ENCODE data around the gene MYB.

The MYB gene

GRCh38 chr6:135165031-135165430 lies 16.1 kb upstream of the MYB start:
- no peak for DNase-seq

GRCh38 chr6:135166515-135166914 lies 14.6 kb upstream of the MYB start:
- DNase-seq: no peak

- no peak for DNase-seq
Measured at GRCh38 chr6:135167617-135168016, 13.5 kb upstream of the MYB start.

- no peak for DNase-seq
Measured at GRCh38 chr6:135168766-135169165, 12.3 kb upstream of the MYB start.

- DNase-seq: no peak
Measured at GRCh38 chr6:135170238-135170637, 10.9 kb upstream of the MYB start.

- no peak for DNase-seq
Measured at GRCh38 chr6:135170849-135171248, 10.3 kb upstream of the MYB start.

GRCh38 chr6:135173242-135173988 lies 7.7 kb upstream of the MYB start:
- no peak for DNase-seq

- DNase-seq: no peak
Measured at GRCh38 chr6:135173989-135174484, 7.1 kb upstream of the MYB start.

- no peak for DNase-seq
Measured at GRCh38 chr6:135176058-135176457, 5.0 kb upstream of the MYB start.

- DNase-seq: no peak
Measured at GRCh38 chr6:135176464-135176863, 4.6 kb upstream of the MYB start.

- no peak for DNase-seq
Measured at GRCh38 chr6:135179372-135179771, 1.7 kb upstream of the MYB start.

GRCh38 chr6:135179920-135180541 lies 1.1 kb upstream of the MYB start:
- DNase-seq: no peak

- peak; percentile 10 for DNase-seq
Measured at GRCh38 chr6:135181333-135182070, 394 bp downstream of the MYB start.

GRCh38 chr6:135182071-135183001 lies 1.2 kb downstream of the MYB start:
- DNase-seq: no peak

- DNase-seq: no peak
Measured at GRCh38 chr6:135183002-135183531, 2.0 kb downstream of the MYB start.

GRCh38 chr6:135183532-135184440 lies 2.7 kb downstream of the MYB start:
- DNase-seq: peak; percentile 8

GRCh38 chr6:135185483-135185882 lies 4.4 kb downstream of the MYB start:
- DNase-seq: no peak

- DNase-seq: no peak
Measured at GRCh38 chr6:135186255-135186654, 5.1 kb downstream of the MYB start.

GRCh38 chr6:135187372-135187771 lies 6.3 kb downstream of the MYB start:
- DNase-seq: no peak

GRCh38 chr6:135188718-135189117 lies 7.6 kb downstream of the MYB start:
- DNase-seq: no peak

GRCh38 chr6:135189344-135189743 lies 8.2 kb downstream of the MYB start:
- no peak for DNase-seq
